Effector CD4-positive, alpha-beta T cell (primary cell): ENCODE results near the gene GNAZ.

ENCODE experiments used
- DNase-seq: peaks from one replicate; pipeline ENCODE4 v3.0.0-alpha.2; 2020

The GNAZ gene

GRCh38 chr22:23140385-23140784, 70.1 kb downstream of the GNAZ start:
- DNase-seq, result no peak

- no peak for DNase-seq
Observed at GRCh38 chr22:23142546-23143105, 72.3 kb downstream of the GNAZ start.

GRCh38 chr22:23143119-23143518, 72.8 kb downstream of the GNAZ start:
- DNase-seq, result no peak

DNA sequence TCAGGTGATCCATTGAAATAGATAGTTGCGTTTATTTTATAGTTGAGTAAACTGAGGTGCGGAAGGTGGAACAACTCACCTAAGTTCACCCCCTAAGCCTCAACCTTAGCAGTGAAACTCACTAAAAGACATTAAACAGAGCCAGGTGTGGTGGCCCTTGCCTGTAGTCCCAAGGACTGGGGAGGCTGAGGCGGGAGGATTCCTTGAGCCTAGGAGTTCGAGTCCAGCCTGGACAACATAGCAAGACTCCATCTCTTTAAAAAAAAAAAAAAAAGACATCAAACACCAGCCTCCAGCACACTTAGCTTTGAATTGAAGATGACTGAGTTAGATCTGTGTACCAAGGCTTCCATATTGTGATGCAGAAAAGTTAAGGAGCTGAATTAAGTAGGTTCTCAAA, 74.1 kb downstream of the GNAZ start:
- DNase-seq, result no peak

DNA sequence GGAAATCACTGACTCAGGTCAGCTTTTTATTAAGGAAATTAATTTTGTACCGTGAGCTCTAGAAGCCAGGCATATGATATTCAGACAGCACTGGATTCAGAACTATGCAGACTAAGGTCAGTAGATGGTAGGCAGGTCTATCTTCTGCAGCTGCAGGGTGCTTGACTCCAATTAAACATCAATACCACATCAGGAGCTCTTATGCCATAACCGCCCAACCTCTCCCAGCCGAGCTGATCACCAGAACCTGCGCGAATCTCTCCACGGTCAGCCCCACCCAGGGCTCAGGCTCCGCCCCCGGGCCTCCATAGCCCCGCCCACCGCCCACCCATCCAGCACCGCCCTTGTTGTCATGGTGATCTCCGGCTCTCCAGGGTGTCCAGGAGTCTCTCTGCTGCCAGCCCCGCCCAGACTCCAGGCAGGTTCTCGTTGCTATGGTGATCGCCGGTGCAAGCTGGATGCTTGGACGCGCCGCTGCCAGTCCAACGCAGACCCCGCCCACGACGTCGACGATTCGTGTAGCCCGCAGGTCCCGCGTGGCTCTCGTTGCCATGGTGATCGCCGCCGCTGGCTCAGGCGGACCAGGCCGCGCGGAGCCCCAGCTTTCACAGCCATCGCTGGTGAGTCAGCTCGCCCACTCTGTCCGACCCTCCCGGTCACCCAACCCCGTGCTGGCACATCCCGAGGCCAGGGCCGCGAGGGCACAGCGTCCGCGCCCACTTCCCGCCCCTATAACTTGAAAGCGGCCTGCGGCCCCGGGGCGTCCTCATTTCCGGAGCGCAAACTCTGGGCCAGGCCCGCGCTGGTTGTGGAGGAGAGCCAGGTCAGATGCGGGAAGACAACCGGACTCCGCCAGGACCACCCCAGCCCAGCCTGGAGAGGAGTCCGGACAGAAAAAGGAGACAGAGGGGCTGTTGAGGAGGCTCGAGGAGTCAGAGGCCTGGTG, 74.9 kb downstream of the GNAZ start, which contains the start of gene RAB36:
RAB36 (plus strand) TSS at position 546 of the 946 bp plus-strand sequence. CDS start 1,140 bp downstream, outside the sequence.
- DNase-seq, result peak; percentile 91

- DNase-seq, result no peak
Observed at GRCh38 chr22:23145878-23146470, 75.7 kb downstream of the GNAZ start.

DNA sequence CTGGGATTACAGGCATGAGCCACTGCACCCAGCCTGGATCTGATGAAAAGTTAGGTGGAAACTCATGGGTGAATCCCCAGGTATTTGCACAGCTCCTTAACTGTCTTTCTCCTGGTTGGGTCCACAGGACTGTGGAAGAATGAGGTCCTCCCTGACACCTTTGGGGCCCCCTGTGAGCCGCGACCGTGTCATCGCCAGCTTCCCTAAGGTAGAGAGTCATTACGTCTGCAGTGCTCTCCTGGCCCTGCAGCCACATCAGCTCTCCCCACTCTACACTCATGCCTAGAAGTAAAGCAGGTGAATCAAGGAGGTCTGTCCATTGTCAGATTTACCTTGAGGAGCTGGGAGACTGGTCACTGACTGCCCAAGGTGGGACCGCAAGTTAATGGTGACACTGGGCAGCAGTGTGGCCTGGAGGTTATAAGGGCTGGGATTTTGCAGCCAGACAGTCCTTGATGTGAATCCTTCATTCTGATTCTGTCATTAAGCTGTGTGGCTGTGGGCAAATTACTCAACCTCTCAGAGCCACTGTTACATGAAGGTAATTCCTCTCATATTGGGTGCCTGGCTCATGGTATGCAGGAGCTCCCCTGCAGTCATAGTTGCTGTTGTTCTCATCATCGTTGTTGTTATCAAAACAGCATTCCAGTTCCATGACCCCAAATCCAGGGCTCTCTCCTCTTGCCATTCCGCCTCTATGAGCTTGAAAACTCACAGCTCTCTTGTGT, 76.3 kb downstream of the GNAZ start:
- DNase-seq, result no peak

- DNase-seq, result no peak
Observed at GRCh38 chr22:23147617-23148387, 77.5 kb downstream of the GNAZ start.

GRCh38 chr22:23149743-23150238, 79.5 kb downstream of the GNAZ start:
- DNase-seq, result no peak

DNA sequence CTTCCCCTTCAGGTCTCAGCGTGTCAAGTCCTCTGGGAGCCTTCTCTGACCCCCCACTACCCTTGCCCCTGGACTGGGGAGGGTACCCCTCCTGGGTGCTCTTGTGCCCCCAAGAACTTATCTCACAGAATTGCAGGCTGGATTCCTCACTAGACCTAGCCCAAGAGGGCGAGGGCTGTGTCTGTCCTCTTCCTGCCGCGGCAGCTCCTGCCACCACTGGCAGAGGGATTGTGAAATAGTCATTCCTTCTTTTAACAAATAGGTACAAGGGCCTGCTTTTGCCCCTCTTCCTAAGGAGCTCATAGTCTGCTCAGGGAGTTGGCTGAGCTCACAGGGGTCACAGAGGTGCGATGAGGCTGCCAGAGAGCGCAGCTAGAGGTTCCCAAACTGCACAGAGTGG, 80.4 kb downstream of the GNAZ start:
- DNase-seq, result no peak

DNA sequence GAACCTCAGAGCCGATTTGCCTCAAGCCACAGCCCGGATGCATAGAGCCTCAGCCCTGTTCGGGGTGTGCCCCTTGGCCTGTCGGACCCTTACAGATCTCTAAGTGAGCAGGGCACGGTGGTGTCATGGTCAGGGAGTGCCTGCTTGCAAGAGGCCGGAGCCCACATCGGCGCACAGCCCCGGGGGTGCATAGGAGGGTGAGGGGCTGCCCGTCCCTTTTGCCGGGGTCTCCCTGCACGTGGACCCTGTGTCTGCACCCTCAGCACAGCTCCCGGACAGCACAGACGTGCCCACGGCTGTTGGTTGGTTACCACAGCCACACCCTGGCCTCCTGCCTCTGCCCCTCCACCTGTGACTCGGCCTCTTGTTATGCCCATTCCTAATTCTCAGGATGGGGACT, 81.5 kb downstream of the GNAZ start:
- no peak for DNase-seq

- no peak for DNase-seq
Observed at GRCh38 chr22:23152238-23153114, 82.2 kb downstream of the GNAZ start.

GRCh38 chr22:23153994-23154393, 83.7 kb downstream of the GNAZ start:
- DNase-seq, result no peak

DNA sequence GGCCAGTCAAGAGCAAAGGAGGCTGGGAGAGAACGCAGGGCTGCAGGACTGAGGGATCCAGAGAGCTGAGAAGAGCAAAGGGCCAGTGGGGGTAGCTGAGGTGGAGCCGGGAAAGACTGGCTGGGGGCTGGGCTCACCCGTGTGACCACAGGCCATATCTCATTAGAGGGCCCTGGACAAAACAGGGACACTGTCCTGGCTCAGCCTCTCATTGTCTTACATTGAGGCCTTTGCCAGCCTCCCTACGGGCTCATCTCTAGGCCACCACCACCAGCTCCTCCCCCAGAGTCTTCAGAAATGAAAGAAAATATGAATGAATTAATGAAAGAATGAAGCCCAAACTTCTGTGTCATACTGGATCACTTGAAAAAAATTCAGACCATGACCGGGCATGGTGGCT, 84.1 kb downstream of the GNAZ start:
- DNase-seq, result no peak

- DNase-seq, result no peak
Observed at GRCh38 chr22:23155143-23155542, 84.8 kb downstream of the GNAZ start.

- no peak for DNase-seq
Observed at GRCh38 chr22:23155831-23156230, 85.5 kb downstream of the GNAZ start.

DNA sequence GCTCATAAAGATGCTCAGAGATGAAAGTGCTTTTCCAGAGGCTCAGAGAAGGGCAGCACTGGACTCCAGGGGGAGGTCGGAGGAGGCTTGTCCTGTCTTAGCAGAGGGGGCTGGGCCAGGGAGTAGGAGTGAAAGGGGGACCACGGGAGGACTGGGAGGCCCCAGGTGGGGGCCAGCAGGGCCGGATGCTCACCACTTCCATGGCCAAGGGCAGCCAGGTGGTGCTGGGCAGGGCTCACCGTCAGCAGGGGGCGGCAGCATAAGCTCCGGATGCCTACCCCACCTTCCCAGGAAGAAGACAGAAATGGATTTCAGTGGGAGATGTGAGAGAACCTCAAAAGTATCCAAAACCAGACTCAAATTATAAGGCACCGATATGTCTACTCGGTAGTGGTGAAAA, 86.0 kb downstream of the GNAZ start:
- DNase-seq, result no peak

- DNase-seq, result no peak
Observed at GRCh38 chr22:23157560-23158515, 87.5 kb downstream of the GNAZ start.

- no peak for DNase-seq
Observed at GRCh38 chr22:23158516-23159290, 88.4 kb downstream of the GNAZ start.
